ENCODE measurements around the gene CLN6. TPM values are rescaled to one million over a fixed set of nuclear protein-coding genes. Genes with fewer than 3 reads are reported as not detected.

CLN6 gene
- total and polyA plus RNA-seq, 2 donors: 17.3 to 22.0 TPM

- Histone ChIP-seq H3K27ac (ENCODE audit: low read depth) (no peak overlapping the region), H3K4me3 (ENCODE audit: low read depth, low read length) (no peak overlapping the region), H3K4me1 (ENCODE audit: insufficient read depth) (no peaks in the 10 kb centered on the region), H3K36me3 (ENCODE audit: insufficient read depth) (no peaks in the 10 kb centered on the region)
- WGBS: 31% methylated on average over 3 of the region's 3 CpGs
- DNase-seq (ENCODE audit: extremely low spot score): no peak
These were observed 71.4 kb downstream of the CLN6 start for GRCh38 chr15:68158046-68158628.

DNA sequence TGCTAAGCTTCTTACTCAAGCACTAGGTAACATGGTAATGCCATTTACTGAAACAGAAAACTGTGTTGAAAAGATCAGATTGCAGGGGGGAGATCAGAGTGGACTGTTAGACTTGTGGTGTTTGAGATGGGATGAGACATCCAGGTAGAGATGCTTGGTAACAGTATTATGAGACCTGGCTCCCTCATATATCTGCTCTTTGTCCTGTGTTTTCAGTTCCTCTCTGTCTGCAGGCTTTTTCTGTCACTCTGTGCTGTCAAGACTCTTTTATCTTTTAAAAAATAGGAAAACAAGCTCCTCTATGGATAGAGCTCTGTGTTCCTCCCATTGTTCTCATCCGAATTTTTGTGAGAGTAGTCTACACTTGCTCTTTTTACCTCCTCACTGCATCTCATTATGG, 72.5 kb downstream of the CLN6 start:
- no peak overlapping the region for H3K4me3 ChIP-seq (ENCODE audit: low read depth, low read length)
- DNase-seq (ENCODE audit: extremely low spot score): no peak
- H3K4me1 ChIP-seq (ENCODE audit: insufficient read depth): no peaks in the 10 kb centered on the region
- WGBS: 49% methylated on average over 1 of the region's 1 CpG
- H3K36me3 ChIP-seq (ENCODE audit: insufficient read depth): peaks cover 2% of the 10 kb centered on the region
- no peak overlapping the region for H3K27ac ChIP-seq (ENCODE audit: low read depth)

Other genes starting within 250 kb of the CLN6 start
- 79.8 TPM for gene PIAS1, start 175.4 kb downstream of the CLN6 start, total RNA-seq
- 32.1 TPM for gene PIAS1, start 175.4 kb downstream of the CLN6 start, polyA plus RNA-seq
- gene CALML4, start 24.4 kb downstream of the CLN6 start, total RNA-seq: 13.6 TPM
- 6.1 TPM for gene CALML4, start 24.4 kb downstream of the CLN6 start, polyA plus RNA-seq
- 103 TPM for gene FEM1B, start 48.0 kb upstream of the CLN6 start, total RNA-seq
- gene FEM1B, start 48.0 kb upstream of the CLN6 start, polyA plus RNA-seq: 32.4 TPM
- gene ITGA11, start 202.4 kb upstream of the CLN6 start, total RNA-seq: 16.6 TPM
- 2.9 TPM for gene ITGA11, start 202.4 kb upstream of the CLN6 start, polyA plus RNA-seq